H1 (cell line): ENCODE results near the gene PTPRD. TPM values are rescaled to one million over a fixed set of nuclear protein-coding genes. Genes with fewer than 3 reads are reported as not detected.

Experiments used
- CTCF ChIA-PET: fragments of 300-600 bp; sonication (Branson Sonifier 250); formaldehyde crosslinking; loops from one replicate; lab custom pipeline; 2021; ENCODE audit not compliant: partially characterized antibody; lab: Charles Lee
- POLR2A ChIA-PET: fragments of 300-600 bp; sonication (Branson Sonifier 250); formaldehyde crosslinking; loops from one replicate; lab custom pipeline; 2021; ENCODE audit warnings: inconsistent platforms; ENCODE audit not compliant: partially characterized antibody; lab: Charles Lee
- DNase-seq, 2 experiments: peaks; one replicate each; pipeline versions ENCODE4 v3.0.0 to v3.0.0-alpha.2; 2010 to 2022; ENCODE audit warnings: low spot score in 2 of 2, low read depth in 1 of 2, mixed read lengths in 1 of 2
- FAIRE-seq: peaks from 2 replicates; lab custom pipeline; 2011; peaks lifted over from hg19 to GRCh38; lab: Jason Lieb, UNC
- H2AFZ ChIP-seq: 2 replicates; pipeline ENCODE4 v1.8.1; 2012; ENCODE audit warnings: low read length, inconsistent platforms
- H2AK5ac ChIP-seq: 2 replicates; pipeline ENCODE4 v1.6.1; 2013; ENCODE audit warnings: low read depth, low read length
- H2BK120ac ChIP-seq: replicated peaks from 2 replicates; pipeline ENCODE3; 2013; ENCODE audit warnings: low read depth, low read length, inconsistent platforms
- H2BK12ac ChIP-seq: 2 replicates; pipeline ENCODE4 v1.6.1; 2013; ENCODE audit warnings: low read depth, low read length
- H2BK15ac ChIP-seq: 2 replicates; pipeline ENCODE4 v1.6.1; 2013; ENCODE audit warnings: low read length
- H2BK20ac ChIP-seq: 2 replicates; pipeline ENCODE4 v1.6.1; 2013; ENCODE audit warnings: low read length
- H2BK5ac ChIP-seq: 2 replicates; pipeline ENCODE4 v1.6.1; 2013; ENCODE audit warnings: low read depth, low read length
- H3K14ac ChIP-seq: 2 replicates; pipeline ENCODE4 v1.6.1; 2013; ENCODE audit warnings: inconsistent platforms; ENCODE audit not compliant: insufficient read length
- H3K18ac ChIP-seq: 2 replicates; pipeline ENCODE4 v1.6.1; 2013; ENCODE audit warnings: low read length; ENCODE audit errors: extremely low read depth
- H3K23ac ChIP-seq: 2 replicates; pipeline ENCODE4 v1.6.1; 2013; ENCODE audit warnings: inconsistent platforms; ENCODE audit not compliant: insufficient read length
- H3K23me2 ChIP-seq: 2 replicates; pipeline ENCODE4 v1.6.1; 2013; ENCODE audit warnings: low read depth, low read length
- H3K27ac ChIP-seq: 2 replicates; pipeline ENCODE4 v1.6.1; 2011; ENCODE audit warnings: low read depth, low read length, inconsistent platforms
- H3K27me3 ChIP-seq, 4 experiments: replicated peaks in 1 of 4; 1 replicate in 1 of 4; 2 replicates in 3 of 4; pipeline versions ENCODE4 v1.6.1 to v1.8.1; 2011 to 2013; ENCODE audit warnings: low read length in 3 of 4, mild to moderate bottlenecking in 3 of 4, inconsistent platforms in 2 of 4, mixed read lengths in 2 of 4, moderate library complexity in 1 of 4; ENCODE audit not compliant: control insufficient read depth in 3 of 4, insufficient read depth in 3 of 4; ENCODE audit errors: extremely low read depth in 1 of 4
- H3K36me3 ChIP-seq, 4 experiments: 2 replicates each; pipeline versions ENCODE4 v1.6.1 to v1.8.1; 2011 to 2013; ENCODE audit warnings: mild to moderate bottlenecking in 4 of 4, low read length in 3 of 4, moderate library complexity in 2 of 4, control low read depth in 1 of 4, inconsistent platforms in 1 of 4; ENCODE audit not compliant: insufficient read depth in 4 of 4, control insufficient read depth in 2 of 4
- H3K4ac ChIP-seq: replicated peaks from 2 replicates; pipeline ENCODE3; 2013; ENCODE audit warnings: low read length, low read depth, mixed read lengths, inconsistent platforms; ENCODE audit not compliant: insufficient read length
- H3K4me1 ChIP-seq, 4 experiments: replicated peaks in 1 of 4; 1 replicate in 1 of 4; 2 replicates in 3 of 4; pipeline versions ENCODE4 v1.6.1 to v1.8.1; 2011 to 2013; ENCODE audit warnings: low read length in 3 of 4, inconsistent platforms in 2 of 4, mixed read lengths in 1 of 4; ENCODE audit not compliant: insufficient read depth in 4 of 4, control insufficient read depth in 3 of 4
- H3K4me2 ChIP-seq, 2 experiments: 2 replicates each; pipeline versions ENCODE4 v1.6.1 to v1.8.1; 2011 to 2013; ENCODE audit warnings: low read depth in 2 of 2, low read length in 2 of 2, control low read depth in 1 of 2, inconsistent platforms in 1 of 2, mild to moderate bottlenecking in 1 of 2; ENCODE audit not compliant: insufficient read depth in 1 of 2
- H3K4me3 ChIP-seq, 4 experiments: fragments of 200-600, 300-600 bp in 1 of 4; sonication (generic), shearing (Covaris generic), sonication (Bioruptor Twin) in 1 of 4; 2 replicates each; pipeline versions ENCODE4 v1.5.1 to v1.8.1; 2011 to 2016; ENCODE audit warnings: low read length in 4 of 4, low read depth in 3 of 4, control low read depth in 2 of 4, inconsistent platforms in 2 of 4, mild to moderate bottlenecking in 2 of 4, mixed read lengths in 1 of 4, moderate library complexity in 1 of 4; ENCODE audit not compliant: insufficient read depth in 2 of 4; ENCODE audit errors: extremely low read depth in 1 of 4
- H3K56ac ChIP-seq: replicated peaks from 2 replicates; pipeline ENCODE3; 2013; ENCODE audit warnings: low read depth, mild to moderate bottlenecking, mixed read lengths, low read length, inconsistent platforms; ENCODE audit not compliant: insufficient read length
- H3K79me1 ChIP-seq: 2 replicates; pipeline ENCODE4 v1.6.1; 2013; ENCODE audit warnings: low read depth, low read length, control low read depth
- H3K79me2 ChIP-seq, 2 experiments: 2 replicates each; pipeline versions ENCODE4 v1.6.1 to v1.8.1; 2012 to 2013; ENCODE audit warnings: low read length in 2 of 2, mild to moderate bottlenecking in 2 of 2, inconsistent platforms in 1 of 2; ENCODE audit not compliant: insufficient read depth in 2 of 2, control insufficient read depth in 1 of 2
- H3K9ac ChIP-seq, 4 experiments: replicated peaks in 1 of 4; 1 replicate in 1 of 4; 2 replicates in 3 of 4; pipeline versions ENCODE4 v1.6.1 to v1.8.1; 2011 to 2013; ENCODE audit warnings: low read depth in 3 of 4, low read length in 3 of 4, control low read depth in 2 of 4, mild to moderate bottlenecking in 2 of 4, moderate library complexity in 2 of 4, inconsistent platforms in 1 of 4; ENCODE audit errors: extremely low read depth in 1 of 4
- H3K9me3 ChIP-seq, 2 experiments: 2 replicates each; pipeline versions ENCODE4 v1.6.1 to v1.8.1; 2012 to 2013; ENCODE audit warnings: mild to moderate bottlenecking in 2 of 2, moderate library complexity in 2 of 2, control low read depth in 1 of 2, inconsistent platforms in 1 of 2, low read depth in 1 of 2, low read length in 1 of 2, mixed read lengths in 1 of 2; ENCODE audit not compliant: insufficient read depth in 2 of 2
- H4K20me1 ChIP-seq, 2 experiments: replicated peaks in 1 of 2; 2 replicates each; pipeline versions ENCODE3 to v1.8.1; 2011 to 2013; ENCODE audit warnings: inconsistent platforms in 2 of 2, low read length in 2 of 2, mild to moderate bottlenecking in 1 of 2; ENCODE audit not compliant: insufficient read depth in 2 of 2, control insufficient read depth in 1 of 2
- H4K5ac ChIP-seq: 2 replicates; pipeline ENCODE4 v1.6.1; 2013; ENCODE audit warnings: low read length, low read depth, mixed read lengths, inconsistent platforms; ENCODE audit not compliant: insufficient read length
- H4K8ac ChIP-seq: 2 replicates; pipeline ENCODE4 v1.8.0; 2013; ENCODE audit warnings: mild to moderate bottlenecking, moderate library complexity, low read length, inconsistent platforms; ENCODE audit not compliant: insufficient read depth; ENCODE audit errors: extremely low read depth
- H4K91ac ChIP-seq: replicated peaks from 2 replicates; pipeline ENCODE3; 2013; ENCODE audit warnings: low read length, mixed read lengths, inconsistent platforms; ENCODE audit not compliant: insufficient read length
- ATF3 ChIP-seq: IDR thresholded peaks from 2 replicates; pipeline ENCODE4 v1.6.1; 2011; ENCODE audit warnings: low read depth, mild to moderate bottlenecking, low read length; ENCODE audit not compliant: insufficient read depth
- BCL11A ChIP-seq, 2 experiments: IDR thresholded peaks; one replicate each; pipeline ENCODE4 v1.6.1; 2011; ENCODE audit warnings: low read depth in 2 of 2, low read length in 2 of 2, mild to moderate bottlenecking in 2 of 2
- BRCA1 ChIP-seq: IDR thresholded peaks from 2 replicates; pipeline ENCODE4 v1.6.1; 2012; ENCODE audit warnings: low read depth, low read length, improper control_type of control experiment
- CREB1 ChIP-seq: IDR thresholded peaks from 2 replicates; pipeline ENCODE4 v1.6.1; 2012; ENCODE audit warnings: inconsistent platforms
- CTBP2 ChIP-seq: IDR thresholded peaks from 2 replicates; pipeline ENCODE4 v1.7.0; 2011; ENCODE audit warnings: borderline replicate concordance, mild to moderate bottlenecking, moderate library complexity, mixed read lengths, low read length; ENCODE audit not compliant: insufficient read depth, insufficient read length
- EZH2 ChIP-seq: fragments of 200-600 bp; sonication (generic); IDR thresholded peaks from 2 replicates; pipeline ENCODE4 v1.7.1; 2012; ENCODE audit warnings: low read depth, mild to moderate bottlenecking, moderate library complexity, low read length, inconsistent platforms; ENCODE audit not compliant: severe bottlenecking
- GTF2F1 ChIP-seq: IDR thresholded peaks from 2 replicates; pipeline ENCODE4 v1.6.1; 2012; ENCODE audit warnings: low read depth, low read length, improper control_type of control experiment, borderline replicate concordance
- SAP30 ChIP-seq: fragments of 300-600 bp; sonication (generic); IDR thresholded peaks from 2 replicates; pipeline ENCODE4 v1.7.1; 2012; ENCODE audit warnings: low read length, moderate library complexity, mild to moderate bottlenecking, inconsistent platforms; ENCODE audit not compliant: insufficient read depth, insufficient replicate concordance
- TAF1 ChIP-seq: IDR thresholded peaks from 2 replicates; pipeline ENCODE4 v1.6.1; 2011; ENCODE audit warnings: mild to moderate bottlenecking, low read depth, low read length
- TBP ChIP-seq: IDR thresholded peaks from 2 replicates; pipeline ENCODE4 v1.6.1; 2011; ENCODE audit warnings: low read depth, low read length, improper control_type of control experiment
- polyA plus RNA-seq, 7 experiments: library from polyadenylated mRNA; depleted of rRNA in 3 of 7; stranded (reverse) in 5 of 7; unstranded in 2 of 7; fragments of >200 nt in 5 of 7; fragments of 200-250 nt in 2 of 7; gene quantifications; 1 replicate in 5 of 7; 2 replicates in 1 of 7; 4 replicates in 1 of 7; pipeline versions ENCODE4 v1.2.1 to v1.2.3, GENCODE V29; 2011 to 2013; ENCODE audit warnings: missing spikeins in 2 of 7, mixed read lengths in 2 of 7
- total RNA-seq: library from RNA; stranded (reverse); fragmentation: NEBNext Ultra II Directional; extraction: Animal tissue kit (Norgen Biotek cat#: 25700); gene quantifications from 2 replicates; pipeline ENCODE4 v1.2.1, GENCODE V29; 2021
- TF ChIP-seq, protein P1 (sequence below), 3 experiments: IDR thresholded peaks; 1 replicate in 2 of 3; 2 replicates in 1 of 3; pipeline versions ENCODE4 v1.5.1 to v1.6.1; 2011; ENCODE audit warnings: low read length in 3 of 3, mild to moderate bottlenecking in 3 of 3, inconsistent platforms in 2 of 3, low read depth in 1 of 3, moderate library complexity in 1 of 3; ENCODE audit not compliant: insufficient read depth in 1 of 3; ENCODE audit errors: control extremely low read depth in 1 of 3

Gene PTPRD
- total and polyA plus RNA-seq, 2 of the 8 experiments (the other 6 are each of a cell fraction or from before 2014, with no cell fraction given): 17.2 to 77.0 TPM

- no peak overlapping the region for H2BK20ac ChIP-seq
- no peaks in the 10 kb centered on the region for H3K79me1 ChIP-seq
- peaks cover 0 to 5% (median 2%) of the 10 kb centered on the region in 4 experiments; a peak in 2 of 7 replicates for H3K4me1 ChIP-seq
- no peaks in the 10 kb centered on the region for H3K27me3 ChIP-seq
- no peak overlapping the region for H3K56ac ChIP-seq
- H3K4me2 ChIP-seq: no peak overlapping the region
- H4K91ac ChIP-seq: no peak overlapping the region
- no peak overlapping the region for H4K8ac ChIP-seq
- no peak overlapping the region for H2BK12ac ChIP-seq
- no peak overlapping the region for H3K9ac ChIP-seq
- H3K27ac ChIP-seq: no peak overlapping the region
- no peak overlapping the region for H2AFZ ChIP-seq
- no peaks in the 10 kb centered on the region for H3K36me3 ChIP-seq
- TF ChIP-seq CREB1 (no peak), TBP (no peak), CTBP2 (no peak), SAP30 (no peak), TAF1 (no peak), ATF3 (no peak), BCL11A (IDR thresholded peaks at IDR 0.05; ENCODE audit: low read depth in 2 of 2, low read length in 2 of 2) (no peak), GTF2F1 (no peak), BRCA1 (no peak), EZH2 (no peak)
- TF ChIP-seq, protein P1, sequence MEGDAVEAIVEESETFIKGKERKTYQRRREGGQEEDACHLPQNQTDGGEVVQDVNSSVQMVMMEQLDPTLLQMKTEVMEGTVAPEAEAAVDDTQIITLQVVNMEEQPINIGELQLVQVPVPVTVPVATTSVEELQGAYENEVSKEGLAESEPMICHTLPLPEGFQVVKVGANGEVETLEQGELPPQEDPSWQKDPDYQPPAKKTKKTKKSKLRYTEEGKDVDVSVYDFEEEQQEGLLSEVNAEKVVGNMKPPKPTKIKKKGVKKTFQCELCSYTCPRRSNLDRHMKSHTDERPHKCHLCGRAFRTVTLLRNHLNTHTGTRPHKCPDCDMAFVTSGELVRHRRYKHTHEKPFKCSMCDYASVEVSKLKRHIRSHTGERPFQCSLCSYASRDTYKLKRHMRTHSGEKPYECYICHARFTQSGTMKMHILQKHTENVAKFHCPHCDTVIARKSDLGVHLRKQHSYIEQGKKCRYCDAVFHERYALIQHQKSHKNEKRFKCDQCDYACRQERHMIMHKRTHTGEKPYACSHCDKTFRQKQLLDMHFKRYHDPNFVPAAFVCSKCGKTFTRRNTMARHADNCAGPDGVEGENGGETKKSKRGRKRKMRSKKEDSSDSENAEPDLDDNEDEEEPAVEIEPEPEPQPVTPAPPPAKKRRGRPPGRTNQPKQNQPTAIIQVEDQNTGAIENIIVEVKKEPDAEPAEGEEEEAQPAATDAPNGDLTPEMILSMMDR (IDR thresholded peaks at IDR 0.05; ENCODE audit: control extremely low read depth in 1 of 3, insufficient read depth in 1 of 3, low read depth in 1 of 3, low read length in 3 of 3): no peak
- DNase-seq (no peak), FAIRE-seq (no peak)
- ChIA-PET POLR2A (no interaction called here), CTCF (no interaction called here)
- H2AK5ac ChIP-seq: no peak overlapping the region
- H3K14ac ChIP-seq: no peak overlapping the region
- no peaks in the 10 kb centered on the region for H4K20me1 ChIP-seq
- no peak overlapping the region for H2BK120ac ChIP-seq
- H2BK5ac ChIP-seq: no peak overlapping the region
- H2BK15ac ChIP-seq: no peak overlapping the region
- H3K79me2 ChIP-seq: no peaks in the 10 kb centered on the region
- H4K5ac ChIP-seq: no peak overlapping the region
- no peak overlapping the region for H3K4me3 ChIP-seq
- H3K9me3 ChIP-seq: no peaks in the 10 kb centered on the region
- no peaks in the 10 kb centered on the region for H3K23me2 ChIP-seq
- H3K4ac ChIP-seq: no peak overlapping the region
- H3K23ac ChIP-seq: no peak overlapping the region
- H3K18ac ChIP-seq: no peak overlapping the region
Observed at GRCh38 chr9:9100070-9100469, 1512.7 kb downstream of the PTPRD start.
